ENCODE measurements around the gene NAA20.

Gene NAA20, protein sequence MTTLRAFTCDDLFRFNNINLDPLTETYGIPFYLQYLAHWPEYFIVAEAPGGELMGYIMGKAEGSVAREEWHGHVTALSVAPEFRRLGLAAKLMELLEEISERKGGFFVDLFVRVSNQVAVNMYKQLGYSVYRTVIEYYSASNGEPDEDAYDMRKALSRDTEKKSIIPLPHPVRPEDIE

DNA sequence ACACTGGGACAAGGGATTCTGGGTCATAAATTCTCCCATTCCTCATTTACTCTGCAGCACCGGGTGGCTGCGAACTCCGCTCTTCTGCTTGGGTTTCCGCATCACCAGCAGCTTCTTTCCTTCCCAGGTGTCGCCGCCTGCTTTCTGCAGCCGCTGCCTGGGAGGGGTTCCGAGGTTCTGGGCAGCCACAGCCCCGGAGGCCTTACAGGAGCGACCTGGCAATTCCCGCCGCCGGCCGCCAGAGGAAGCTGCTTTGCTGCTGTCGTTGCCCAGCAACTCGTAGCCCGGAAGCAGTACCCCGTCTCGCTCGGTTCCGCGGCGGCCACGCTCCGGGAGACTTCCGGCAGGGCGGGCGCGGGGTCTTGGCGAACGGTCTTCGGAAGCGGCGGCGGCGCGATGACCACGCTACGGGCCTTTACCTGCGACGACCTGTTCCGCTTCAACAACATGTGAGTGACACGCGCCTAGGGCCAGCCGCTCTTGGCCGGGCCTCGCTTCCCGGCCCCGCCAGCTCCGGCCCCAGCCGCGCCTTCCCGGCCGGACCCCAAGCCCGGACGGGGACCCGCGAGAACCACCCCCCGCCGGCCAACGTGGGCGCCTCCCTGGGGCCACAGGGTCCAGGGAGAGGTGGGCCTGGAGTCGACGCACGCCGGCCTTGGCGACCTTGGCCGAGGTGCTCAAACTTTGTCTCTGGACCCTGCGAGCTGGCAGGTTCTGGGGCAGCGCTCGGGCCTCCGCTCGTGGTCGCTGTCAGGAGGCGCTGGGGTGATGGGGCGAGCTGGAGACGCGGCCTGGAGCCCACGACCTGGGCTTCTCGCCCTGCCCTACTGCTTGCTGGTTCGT lies at the start of gene NAA20:
Gene NAA20, plus strand, starts transcription at position 362 of the 843 bp plus-strand sequence. Its CDS starts 35 bp downstream, at position 397.
- TF ChIP-seq, protein P1, sequence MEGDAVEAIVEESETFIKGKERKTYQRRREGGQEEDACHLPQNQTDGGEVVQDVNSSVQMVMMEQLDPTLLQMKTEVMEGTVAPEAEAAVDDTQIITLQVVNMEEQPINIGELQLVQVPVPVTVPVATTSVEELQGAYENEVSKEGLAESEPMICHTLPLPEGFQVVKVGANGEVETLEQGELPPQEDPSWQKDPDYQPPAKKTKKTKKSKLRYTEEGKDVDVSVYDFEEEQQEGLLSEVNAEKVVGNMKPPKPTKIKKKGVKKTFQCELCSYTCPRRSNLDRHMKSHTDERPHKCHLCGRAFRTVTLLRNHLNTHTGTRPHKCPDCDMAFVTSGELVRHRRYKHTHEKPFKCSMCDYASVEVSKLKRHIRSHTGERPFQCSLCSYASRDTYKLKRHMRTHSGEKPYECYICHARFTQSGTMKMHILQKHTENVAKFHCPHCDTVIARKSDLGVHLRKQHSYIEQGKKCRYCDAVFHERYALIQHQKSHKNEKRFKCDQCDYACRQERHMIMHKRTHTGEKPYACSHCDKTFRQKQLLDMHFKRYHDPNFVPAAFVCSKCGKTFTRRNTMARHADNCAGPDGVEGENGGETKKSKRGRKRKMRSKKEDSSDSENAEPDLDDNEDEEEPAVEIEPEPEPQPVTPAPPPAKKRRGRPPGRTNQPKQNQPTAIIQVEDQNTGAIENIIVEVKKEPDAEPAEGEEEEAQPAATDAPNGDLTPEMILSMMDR (IDR thresholded peaks at IDR 0.05; ENCODE audit: low read depth, low read length, missing control alignments): peak; percentile 51
- DNase-seq (ENCODE audit: extremely low read depth, low read depth): peak; percentile 72
- H3K4me3 ChIP-seq (replicated peaks; ENCODE audit: low read depth, low read length): peak within 1 kb of the TSS; percentile 95

DNA sequence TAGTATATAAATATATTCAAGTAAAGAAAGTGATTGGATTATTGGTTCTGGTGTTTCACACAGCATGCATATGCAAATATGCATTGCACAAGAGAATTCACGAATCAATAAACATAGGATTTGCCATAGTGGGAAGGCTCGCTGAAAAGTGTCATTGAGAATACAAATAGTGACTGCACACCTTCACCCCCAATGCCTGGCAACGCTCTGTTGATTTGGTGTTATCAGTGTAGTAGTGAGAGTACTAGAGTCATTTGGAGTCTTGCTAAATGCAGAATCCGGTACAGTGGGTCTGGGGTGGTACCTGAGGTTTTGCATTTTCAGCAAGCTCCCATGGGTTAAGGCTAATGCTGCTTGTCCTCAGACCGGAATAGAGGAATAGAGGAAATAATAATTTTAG lies 49.7 kb upstream of the NAA20 start:
- no peak overlapping the region for H3K4me3 ChIP-seq (replicated peaks; ENCODE audit: low read depth, low read length)
- TF ChIP-seq, protein P1 (IDR thresholded peaks at IDR 0.05; ENCODE audit: low read depth, low read length, missing control alignments): no peak
- DNase-seq (ENCODE audit: extremely low read depth, low read depth): no peak

DNA sequence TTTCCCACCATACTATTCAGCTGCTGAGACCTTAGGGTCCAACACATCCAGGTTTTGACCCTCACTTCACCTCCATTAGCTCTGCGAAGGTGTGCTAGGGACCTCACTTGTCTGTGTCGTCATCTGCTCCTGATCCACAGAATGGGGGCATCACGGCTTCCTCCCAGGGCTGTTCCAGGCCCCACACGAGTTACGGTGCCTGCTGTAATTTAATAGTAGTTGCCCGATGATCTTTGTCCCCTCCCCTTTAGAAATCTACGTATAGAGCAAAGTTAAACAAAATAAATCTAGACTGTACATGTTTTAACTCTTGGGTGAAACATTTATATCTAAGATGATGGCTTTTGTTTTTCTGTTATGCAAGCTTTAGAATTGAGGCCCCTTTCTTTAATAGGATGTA lies 49.1 kb upstream of the NAA20 start:
- TF ChIP-seq, protein P1 (IDR thresholded peaks at IDR 0.05; ENCODE audit: low read depth, low read length, missing control alignments): no peak
- no peak for DNase-seq (ENCODE audit: extremely low read depth, low read depth)
- no peak overlapping the region for H3K4me3 ChIP-seq (replicated peaks; ENCODE audit: low read depth, low read length)

DNA sequence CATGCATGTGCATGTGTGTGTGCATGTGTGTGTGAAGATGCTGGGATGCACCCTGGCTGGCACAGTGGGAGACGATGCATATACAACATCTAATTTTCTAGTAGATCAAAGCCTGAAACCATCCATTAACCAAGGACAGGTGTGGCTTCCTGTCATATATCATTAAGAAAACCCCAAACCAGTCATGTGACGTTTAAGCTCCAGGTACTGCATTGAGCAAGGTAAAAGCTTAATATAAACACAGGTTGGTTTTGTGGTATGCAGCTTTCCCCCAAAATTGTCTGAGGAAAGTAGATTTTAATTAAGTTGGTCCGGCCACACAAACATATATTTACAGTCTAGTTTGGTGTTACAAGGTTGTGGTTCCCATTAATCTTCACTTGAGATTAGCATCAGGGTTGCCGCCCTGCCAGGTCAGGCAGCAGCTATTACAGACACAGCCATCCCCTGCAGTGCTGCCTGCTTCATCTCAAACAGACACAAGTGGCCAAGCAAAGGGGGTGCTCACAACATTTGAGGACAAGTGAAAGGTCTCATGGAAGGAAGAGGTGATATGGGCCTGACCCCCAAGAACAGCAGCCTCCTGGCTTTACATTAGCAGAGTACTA lies 48.6 kb upstream of the NAA20 start:
- TF ChIP-seq, protein P1 (IDR thresholded peaks at IDR 0.05; ENCODE audit: low read depth, low read length, missing control alignments): no peak
- no peak overlapping the region for H3K4me3 ChIP-seq (replicated peaks; ENCODE audit: low read depth, low read length)
- no peak for DNase-seq (ENCODE audit: extremely low read depth, low read depth)

DNA sequence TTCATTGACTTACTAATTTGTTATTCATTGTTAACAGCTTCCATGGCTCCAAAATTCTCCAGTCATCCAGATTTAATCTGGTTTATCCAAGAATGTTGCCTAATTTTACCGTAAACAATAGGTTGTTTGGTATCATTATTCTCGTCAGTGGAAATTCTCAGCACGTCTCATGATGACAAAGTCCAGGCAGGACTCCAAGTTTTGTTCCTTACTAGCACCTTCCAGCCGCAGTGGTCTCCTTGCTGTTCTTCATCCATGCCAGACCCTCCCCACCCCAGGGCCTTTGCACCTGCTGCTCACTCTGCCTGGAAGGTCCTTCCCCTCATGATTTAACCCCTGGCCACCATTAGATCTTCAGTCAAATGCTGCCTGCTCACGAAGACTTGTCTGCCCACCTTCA lies 48.1 kb upstream of the NAA20 start:
- DNase-seq (ENCODE audit: extremely low read depth, low read depth): no peak

DNA sequence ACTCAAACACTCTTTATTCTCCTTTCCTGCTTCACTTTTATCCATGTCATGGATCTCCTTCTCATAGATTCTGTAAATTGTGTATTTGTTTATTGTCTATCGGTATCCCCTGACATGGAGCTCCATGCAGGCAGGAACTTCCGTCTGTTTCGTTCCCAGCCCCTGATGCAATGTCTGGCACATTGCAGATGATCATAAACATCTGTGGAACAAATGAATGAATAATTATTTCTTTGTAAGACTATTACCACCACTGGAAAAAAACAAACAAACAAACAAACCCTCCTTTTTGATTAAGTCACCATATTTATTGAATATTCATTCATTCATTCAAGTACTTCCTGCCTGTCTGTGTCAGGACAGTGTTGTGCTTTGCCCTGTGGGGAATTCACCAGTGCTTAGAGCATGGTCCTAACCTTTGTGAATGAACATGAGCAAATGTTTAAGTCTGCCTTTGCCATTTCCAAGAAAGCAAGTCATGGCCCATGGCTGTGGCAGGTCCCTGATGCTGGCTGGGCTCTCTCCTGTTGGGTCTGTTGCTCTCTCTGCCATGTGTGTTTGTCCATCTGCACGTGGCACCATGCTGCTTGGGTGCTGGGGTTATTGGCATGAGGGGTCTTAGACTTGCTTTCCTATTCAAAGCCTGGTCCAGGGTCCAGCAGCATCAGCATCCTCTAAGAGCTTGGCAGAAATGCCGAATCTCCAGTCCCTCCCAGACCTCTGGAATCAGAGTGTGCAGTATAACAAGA lies 47.5 kb upstream of the NAA20 start:
- DNase-seq (ENCODE audit: extremely low read depth, low read depth): no peak
- TF ChIP-seq, protein P1 (IDR thresholded peaks at IDR 0.05; ENCODE audit: low read depth, low read length, missing control alignments): no peak
- H3K4me3 ChIP-seq (replicated peaks; ENCODE audit: low read depth, low read length): no peak overlapping the region

More for the DNA sequence above, 48.1 kb upstream of the NAA20 start:
- no peak overlapping the region for H3K4me3 ChIP-seq (replicated peaks; ENCODE audit: low read depth, low read length)
- TF ChIP-seq, protein P1 (IDR thresholded peaks at IDR 0.05; ENCODE audit: low read depth, low read length, missing control alignments): no peak
